Activated B cell treated with CpG ODN at 0.5 μM for 24 hours (primary cell): Measurements from ENCODE around the gene SCFD1. TPM values are rescaled to one million over a fixed set of nuclear protein-coding genes. Genes with fewer than 3 reads are reported as not detected.

Source experiments
- ATAC-seq: fragments of 200-7000 bp; cut with Tn5 transposase; one replicate; pipeline ENCODE4 v1.10.0; 2021; ENCODE audit warnings: low read depth, mild to moderate bottlenecking, moderate library complexity
- CTCF ChIA-PET: fragments of 350-600 bp; sonication (Branson Sonifier 250); formaldehyde crosslinking; loops from one replicate; lab custom pipeline; 2021; ENCODE audit warnings: antibody characterized with exemption; lab: Charles Lee
- POLR2A ChIA-PET: fragments of 350-600 bp; sonication (Branson Sonifier 250); formaldehyde crosslinking; loops from one replicate; lab custom pipeline; 2021; ENCODE audit warnings: antibody characterized with exemption; lab: Charles Lee
- DNase-seq: peaks from one replicate; pipeline ENCODE4 v3.0.0; 2022
- H3K27ac Mint-ChIP-seq: one replicate; pipeline ENCODE4 v1.8.0; 2020; ENCODE audit warnings: mixed read lengths
- H3K27me3 Mint-ChIP-seq: one replicate; pipeline ENCODE4 v1.8.0; 2021; ENCODE audit warnings: mixed read lengths
- H3K36me3 Mint-ChIP-seq: one replicate; pipeline ENCODE4 v1.8.0; 2021; ENCODE audit warnings: low read depth, mixed read lengths
- H3K4me1 Mint-ChIP-seq: one replicate; pipeline ENCODE4 v1.8.0; 2021; ENCODE audit warnings: mixed read lengths
- H3K4me3 Mint-ChIP-seq: one replicate; pipeline ENCODE4 v1.8.0; 2020; ENCODE audit warnings: mild to moderate bottlenecking, mixed read lengths
- H3K9me3 Mint-ChIP-seq: one replicate; pipeline ENCODE4 v1.8.0; 2020; ENCODE audit warnings: mixed read lengths
- CTCF ChIP-seq: fragments of 200-600 bp; IDR thresholded peaks from one replicate; pipeline ENCODE4 v1.8.0; 2022; ENCODE audit warnings: antibody characterized with exemption, mild to moderate bottlenecking
- intact Hi-C: fragments of 100-400 bp; cut with micrococcal nuclease; formaldehyde crosslinking; loops from one replicate; pipeline ENCODE4 v1.15.1; 2024
- total RNA-seq: library from RNA; stranded (reverse); gene quantifications from 2 replicates; pipeline ENCODE4 v1.2.3, GENCODE V29; 2022

The SCFD1 gene
- total RNA-seq, 1 donor from 2014 or later = 83.6 TPM

- H3K4me3 Mint-ChIP-seq = no peak overlapping the region
- H3K9me3 Mint-ChIP-seq = no peaks in the 10 kb centered on the region
- H3K4me1 Mint-ChIP-seq = no peaks in the 10 kb centered on the region
- ATAC-seq = peak; percentile 64
- H3K36me3 Mint-ChIP-seq = peaks cover 49% of the 10 kb centered on the region
- DNase-seq = no peak
- ChIA-PET POLR2A (no interaction called here), CTCF (interaction anchor here (0.7 to 1.0 kb wide), 2 partner anchors 16 to 250 kb away, joined by 3 to 10 read pairs; no protein-coding TSS in a partner anchor)
- H3K27ac Mint-ChIP-seq = no peak overlapping the region
- intact Hi-C loops = loop anchor here (1.0 to 5.0 kb wide), 3 partner anchors 250 to 1906 kb away; no protein-coding TSS in a partner anchor
- H3K27me3 Mint-ChIP-seq = no peaks in the 10 kb centered on the region
- TF ChIP-seq CTCF = peak; percentile 71
Measured at GRCh38 chr14:30656190-30656632, 34.1 kb downstream of the SCFD1 start.

GRCh38 chr14:30657050-30657449 lies 34.9 kb downstream of the SCFD1 start:
- ChIA-PET POLR2A (interaction anchor here (1.2 kb wide), 1 partner anchor 35 kb away, joined by 3 read pairs; the partner anchor contains the start of gene SCFD1), CTCF (interaction anchor here (1.0 kb wide), 1 partner anchor 249 kb away, joined by 10 read pairs; no protein-coding TSS in a partner anchor)
- no peaks in the 10 kb centered on the region for H3K9me3 Mint-ChIP-seq
- no peak overlapping the region for H3K4me3 Mint-ChIP-seq
- no peak overlapping the region for H3K27ac Mint-ChIP-seq
- TF ChIP-seq CTCF = no peak
- DNase-seq (no peak), ATAC-seq (no peak)
- H3K27me3 Mint-ChIP-seq = no peaks in the 10 kb centered on the region
- no peaks in the 10 kb centered on the region for H3K4me1 Mint-ChIP-seq
- intact Hi-C loops = loop anchor here (5.0 kb wide), 1 partner anchor 1905 kb away; no protein-coding TSS in a partner anchor
- peaks cover 47% of the 10 kb centered on the region for H3K36me3 Mint-ChIP-seq

- no peaks in the 10 kb centered on the region for H3K27me3 Mint-ChIP-seq
- no peaks in the 10 kb centered on the region for H3K4me1 Mint-ChIP-seq
- no peak overlapping the region for H3K4me3 Mint-ChIP-seq
- ChIA-PET POLR2A (interaction anchor here (1.2 kb wide), 1 partner anchor 35 kb away, joined by 3 read pairs; the partner anchor contains the start of gene SCFD1), CTCF (interaction anchor here (1.1 kb wide), 1 partner anchor 25 kb away, joined by 3 read pairs; no protein-coding TSS in a partner anchor)
- no peaks in the 10 kb centered on the region for H3K9me3 Mint-ChIP-seq
- TF ChIP-seq CTCF = no peak
- DNase-seq (no peak), ATAC-seq (no peak)
- intact Hi-C loops = loop anchor here (5.0 kb wide), 1 partner anchor 1905 kb away; no protein-coding TSS in a partner anchor
- no peak overlapping the region for H3K27ac Mint-ChIP-seq
- peaks cover 52% of the 10 kb centered on the region for H3K36me3 Mint-ChIP-seq
Measured at GRCh38 chr14:30657606-30658163, 35.6 kb downstream of the SCFD1 start.

GRCh38 chr14:30658645-30659044 lies 36.5 kb downstream of the SCFD1 start:
- no peak for TF ChIP-seq CTCF
- Mint-ChIP-seq H3K4me3 (no peak overlapping the region), H3K4me1 (no peaks in the 10 kb centered on the region), H3K36me3 (peaks cover 52% of the 10 kb centered on the region), H3K27ac (no peak overlapping the region), H3K9me3 (no peaks in the 10 kb centered on the region), H3K27me3 (no peaks in the 10 kb centered on the region)
- POLR2A ChIA-PET = no interaction called here
- DNase-seq (no peak), ATAC-seq (no peak)
- CTCF ChIA-PET = interaction anchor here (1.1 kb wide), 1 partner anchor 24 kb away, joined by 3 read pairs; no protein-coding TSS in a partner anchor
- intact Hi-C loops = loop anchor here (5.0 kb wide), 1 partner anchor 1904 kb away; no protein-coding TSS in a partner anchor

GRCh38 chr14:30669594-30669993 lies 47.5 kb downstream of the SCFD1 start:
- TF ChIP-seq CTCF = no peak
- CTCF ChIA-PET = no interaction called here
- ATAC-seq = no peak
- H3K36me3 Mint-ChIP-seq = peaks cover 37% of the 10 kb centered on the region
- DNase-seq = no peak
- intact Hi-C loops = loop anchor here (2.0 kb wide), 1 partner anchor 15 kb away; no protein-coding TSS in a partner anchor
- H3K4me1 Mint-ChIP-seq = no peaks in the 10 kb centered on the region
- H3K9me3 Mint-ChIP-seq = peaks cover under 1% of the 10 kb centered on the region
- H3K27ac Mint-ChIP-seq = no peak overlapping the region
- no peak overlapping the region for H3K4me3 Mint-ChIP-seq
- H3K27me3 Mint-ChIP-seq = no peaks in the 10 kb centered on the region
- POLR2A ChIA-PET = no interaction called here
